SK-N-SH (cell line): ENCODE data around the gene DGCR6. TPM values are rescaled to one million over a fixed set of nuclear protein-coding genes. Genes with fewer than 3 reads are reported as not detected.
"Not testable (repeated sequence)": the region's sequence is repeated elsewhere in the genome, so short reads cannot be mapped to it uniquely, and the experiment has no call there.

Source experiments
- CTCF ChIA-PET: fragments of 300-600, 350-600 bp; formaldehyde crosslinking; extraction: SDS; loops from one replicate; lab custom pipeline; 2021; lab: Yijun Ruan, JAX
- POLR2A ChIA-PET: fragments of 350-600 bp; sonication (Branson Sonifier 250); formaldehyde crosslinking; extraction: SDS; loops from one replicate; lab custom pipeline; 2020; ENCODE audit warnings: antibody characterized with exemption, inconsistent platforms; lab: Yijun Ruan, JAX
- DNase-seq: peaks from one replicate; pipeline ENCODE4 v3.0.0; 2012
- H2AFZ ChIP-seq: fragments of 200-600 bp; sonication (generic); 2 replicates; pipeline ENCODE4 v1.8.1; 2016; ENCODE audit warnings: antibody characterized with exemption, mild to moderate bottlenecking, low read depth
- H3F3A ChIP-seq: fragments of 200-600 bp; sonication (generic); replicated peaks from 2 replicates; pipeline ENCODE3; 2016; ENCODE audit warnings: antibody characterized with exemption, mild to moderate bottlenecking; ENCODE audit not compliant: insufficient read depth
- H3K27ac ChIP-seq, 2 experiments: fragments of 200-500 bp in 1 of 2; fragments of 200-600 bp in 1 of 2; sonication (Bioruptor generic) in 1 of 2; sonication (generic), shearing (Covaris generic) in 1 of 2; 2 replicates each; pipeline versions ENCODE4 v1.5.1 to v1.6.1; 2014 to 2016; ENCODE audit warnings: low read depth in 2 of 2, inconsistent platforms in 1 of 2, low read length in 1 of 2, mild to moderate bottlenecking in 1 of 2, mixed read lengths in 1 of 2
- H3K27me3 ChIP-seq: fragments of 200-600 bp; sonication (generic), shearing (Covaris generic); 2 replicates; pipeline ENCODE4 v1.6.1; 2016; ENCODE audit warnings: mixed run types; ENCODE audit not compliant: insufficient read depth
- H3K36me3 ChIP-seq, 2 experiments: fragments of 200-500 bp in 1 of 2; fragments of 200-600 bp in 1 of 2; sonication (Bioruptor generic) in 1 of 2; sonication (generic) in 1 of 2; replicated peaks in 1 of 2; 2 replicates each; pipeline versions ENCODE3 to v1.5.1; 2014 to 2016; ENCODE audit warnings: low read length in 1 of 2, mild to moderate bottlenecking in 1 of 2; ENCODE audit not compliant: insufficient read depth in 2 of 2, control insufficient read depth in 1 of 2
- H3K4me1 ChIP-seq, 2 experiments: fragments of 200-500 bp in 1 of 2; fragments of 200-600 bp in 1 of 2; sonication (Bioruptor generic) in 1 of 2; sonication (generic), shearing (Covaris generic) in 1 of 2; 2 replicates each; pipeline versions ENCODE4 v1.5.1 to v1.6.1; 2014 to 2016; ENCODE audit warnings: low read depth in 1 of 2, low read length in 1 of 2, mixed run types in 1 of 2; ENCODE audit not compliant: insufficient read depth in 2 of 2, control insufficient read depth in 1 of 2
- H3K4me2 ChIP-seq: fragments of 200-600 bp; sonication (generic), shearing (Covaris generic); 2 replicates; pipeline ENCODE4 v1.6.1; 2017; ENCODE audit warnings: mixed run types
- H3K4me3 ChIP-seq, 2 experiments: fragments of 200-500 bp in 1 of 2; fragments of 200-600 bp in 1 of 2; sonication (Bioruptor generic) in 1 of 2; sonication (generic), shearing (Covaris generic) in 1 of 2; 2 replicates each; pipeline versions ENCODE4 v1.5.1 to v1.8.1; 2014 to 2016; ENCODE audit warnings: low read depth in 2 of 2, inconsistent platforms in 1 of 2, low read length in 1 of 2, mild to moderate bottlenecking in 1 of 2, mixed read lengths in 1 of 2, moderate library complexity in 1 of 2
- H3K79me2 ChIP-seq: fragments of 200-600 bp; sonication (generic); 2 replicates; pipeline ENCODE4 v1.8.1; 2017; ENCODE audit warnings: mild to moderate bottlenecking; ENCODE audit not compliant: insufficient read depth
- H3K9ac ChIP-seq: fragments of 200-600 bp; sonication (generic); 2 replicates; pipeline ENCODE4 v1.6.1; 2017; ENCODE audit warnings: mixed run types
- H3K9me2 ChIP-seq: fragments of 200-600 bp; sonication (generic); 2 replicates; pipeline ENCODE4 v1.6.1; 2017; ENCODE audit warnings: mixed run types
- H3K9me3 ChIP-seq: fragments of 200-600 bp; sonication (generic); 2 replicates; pipeline ENCODE4 v1.6.1; 2017; ENCODE audit warnings: mixed run types, mild to moderate bottlenecking, moderate library complexity
- H4K20me1 ChIP-seq: fragments of 200-600 bp; sonication (generic); 2 replicates; pipeline ENCODE4 v1.6.1; 2017; ENCODE audit warnings: mild to moderate bottlenecking, mixed run types; ENCODE audit not compliant: insufficient read depth
- CHD2 ChIP-seq: fragments of 150-350 bp; IDR thresholded peaks from 2 replicates; pipeline ENCODE4 v1.6.1; 2018; ENCODE audit warnings: low read length; ENCODE audit not compliant: partially characterized antibody
- EP300 ChIP-seq, 2 experiments: IDR thresholded peaks; 2 replicates each; pipeline versions ENCODE4 v1.4.0 to v1.6.1; 2012; ENCODE audit warnings: borderline replicate concordance in 1 of 2, low read depth in 1 of 2, low read length in 1 of 2
- EZH2phosphoT487 ChIP-seq: fragments of 200-600 bp; sonication (generic); IDR thresholded peaks from 2 replicates; pipeline ENCODE4 v1.6.1; 2017; ENCODE audit warnings: low read depth, mixed run types, mild to moderate bottlenecking, antibody characterized with exemption, moderate library complexity, borderline replicate concordance
- FOXJ3 ChIP-seq: sonication (generic); formaldehyde crosslinking; IDR thresholded peaks from 2 replicates; pipeline ENCODE4 v1.5.1; 2020; ENCODE audit warnings: mild to moderate bottlenecking, missing genetic modification reagents
- FOXM1 ChIP-seq: IDR thresholded peaks from 2 replicates; pipeline ENCODE4 v1.4.0; 2012; ENCODE audit warnings: low read depth, mild to moderate bottlenecking
- MEF2A ChIP-seq: IDR thresholded peaks from 2 replicates; pipeline ENCODE4 v1.4.0; 2012; ENCODE audit warnings: low read depth, borderline replicate concordance
- MXI1 ChIP-seq: IDR thresholded peaks from 2 replicates; pipeline ENCODE4 v1.6.1; 2012; ENCODE audit warnings: mild to moderate bottlenecking, low read depth, low read length, improper control_type of control experiment
- RXRA ChIP-seq: IDR thresholded peaks from 2 replicates; pipeline ENCODE4 v1.4.0; 2012; ENCODE audit warnings: low read depth, mild to moderate bottlenecking, borderline replicate concordance
- TAF1 ChIP-seq: IDR thresholded peaks from 2 replicates; pipeline ENCODE4 v1.6.1; 2012; ENCODE audit warnings: low read depth, mild to moderate bottlenecking, low read length, moderate library complexity, borderline replicate concordance
- TCF12 ChIP-seq: IDR thresholded peaks from 2 replicates; pipeline ENCODE4 v1.4.0; 2012
- WGBS: methylation state at CpG from one replicate; pipeline ENCODE4 v1.1.6; 2017; ENCODE audit warnings: low lambda C conversion rate; 5-methylcytosine and 5-hydroxymethylcytosine counted together
- polyA plus RNA-seq, 3 experiments: library from polyadenylated mRNA; depleted of rRNA; stranded (reverse); fragments of >200 nt; gene quantifications; 2 replicates each; pipeline ENCODE4 v1.2.3, GENCODE V29; 2012
- TF ChIP-seq, protein P1 (sequence below): fragments of 150-350 bp; IDR thresholded peaks from 2 replicates; pipeline ENCODE4 v1.6.1; 2016; ENCODE audit warnings: mild to moderate bottlenecking, low read depth, low read length

Gene DGCR6
- polyA plus RNA-seq, 1 of the 3 experiments (the other 2 are of a cell fraction): 1.2 TPM

DNA sequence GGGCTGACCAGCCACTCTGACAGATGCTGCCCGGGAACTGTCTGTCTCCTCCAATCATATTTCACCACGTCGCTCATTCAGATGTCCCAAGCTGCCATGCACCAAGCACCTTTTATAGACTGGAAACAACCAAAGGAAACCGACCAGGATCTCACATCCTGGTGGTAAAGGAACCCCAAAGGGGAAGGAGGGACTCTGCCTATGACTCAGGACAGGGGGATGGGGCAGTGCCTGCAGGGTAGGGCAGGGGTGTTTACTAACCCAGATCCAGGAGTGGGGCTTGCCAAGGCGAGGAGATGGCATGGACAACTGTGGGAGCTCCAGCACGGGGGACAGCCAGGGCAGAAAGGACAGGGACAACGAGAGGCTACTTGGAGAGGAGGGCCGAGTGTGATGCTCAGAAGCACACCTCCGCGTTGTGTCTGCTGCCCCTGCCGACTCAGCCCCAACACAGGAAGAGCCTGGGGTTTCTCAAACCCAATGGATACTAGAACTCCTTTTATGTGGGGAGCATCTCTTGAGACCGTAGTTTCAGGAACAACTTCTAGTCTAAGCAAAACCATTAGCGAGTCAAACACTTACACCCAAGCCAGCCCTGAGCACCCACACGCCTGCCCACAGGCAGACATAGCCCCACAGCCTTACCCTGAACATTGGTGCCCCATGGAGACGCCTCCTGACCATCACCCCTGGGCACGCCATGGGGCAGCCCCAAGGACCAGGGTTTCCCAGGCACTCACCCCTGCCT lies 26.0 kb downstream of the DGCR6 start:
- no peaks in the 10 kb centered on the region for H4K20me1 ChIP-seq
- H2AFZ ChIP-seq: no peak overlapping the region
- no peaks in the 10 kb centered on the region for H3K27me3 ChIP-seq
- POLR2A ChIA-PET: no interaction called here
- no CpG with 5 or more reads among the region's 16 CpGs for WGBS
- no peaks in the 10 kb centered on the region for H3K79me2 ChIP-seq
- H3K9me2 ChIP-seq: no peaks in the 10 kb centered on the region
- H3K27ac ChIP-seq: no peak overlapping the region
- no peaks in the 10 kb centered on the region for H3K36me3 ChIP-seq
- TF ChIP-seq RXRA (no peak), FOXM1 (no peak), EZH2phosphoT487 (no peak), MXI1 (no peak)
- TF ChIP-seq, protein P1, sequence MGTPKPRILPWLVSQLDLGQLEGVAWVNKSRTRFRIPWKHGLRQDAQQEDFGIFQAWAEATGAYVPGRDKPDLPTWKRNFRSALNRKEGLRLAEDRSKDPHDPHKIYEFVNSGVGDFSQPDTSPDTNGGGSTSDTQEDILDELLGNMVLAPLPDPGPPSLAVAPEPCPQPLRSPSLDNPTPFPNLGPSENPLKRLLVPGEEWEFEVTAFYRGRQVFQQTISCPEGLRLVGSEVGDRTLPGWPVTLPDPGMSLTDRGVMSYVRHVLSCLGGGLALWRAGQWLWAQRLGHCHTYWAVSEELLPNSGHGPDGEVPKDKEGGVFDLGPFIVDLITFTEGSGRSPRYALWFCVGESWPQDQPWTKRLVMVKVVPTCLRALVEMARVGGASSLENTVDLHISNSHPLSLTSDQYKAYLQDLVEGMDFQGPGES: no peak
- DNase-seq: no peak
- no peaks in the 10 kb centered on the region for H3K9me3 ChIP-seq
- H3K4me3 ChIP-seq: no peak overlapping the region
- CTCF ChIA-PET: no interaction called here
- H3F3A ChIP-seq: no peaks in the 10 kb centered on the region
- no peaks in the 10 kb centered on the region for H3K4me1 ChIP-seq
- no peak overlapping the region for H3K9ac ChIP-seq
- H3K4me2 ChIP-seq: no peak overlapping the region

DNA sequence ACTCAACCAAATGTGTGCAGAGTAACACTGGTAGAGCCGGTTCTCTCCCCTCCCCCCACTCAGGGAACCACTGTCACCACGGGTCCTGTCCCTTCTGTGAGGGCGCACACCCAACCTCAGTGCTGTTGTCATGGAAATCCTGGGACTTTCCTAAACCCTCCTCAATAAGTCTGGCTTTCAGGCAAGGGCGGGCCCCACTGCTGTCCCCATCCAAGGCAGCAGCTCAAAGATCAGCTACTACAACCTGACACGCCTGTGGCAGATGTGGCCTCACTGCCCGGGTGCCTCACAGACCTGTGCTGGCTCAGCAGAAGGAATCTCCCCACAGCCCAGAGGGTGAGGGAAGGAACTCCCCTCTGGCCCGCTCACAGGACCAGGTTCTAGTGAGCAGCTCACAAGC lies 27.8 kb downstream of the DGCR6 start:
- Histone ChIP-seq H3K27me3 (no peaks in the 10 kb centered on the region), H3K4me2 (no peak overlapping the region), H4K20me1 (no peaks in the 10 kb centered on the region), H3K27ac (no peak overlapping the region), H3F3A (no peaks in the 10 kb centered on the region), H3K9me3 (no peaks in the 10 kb centered on the region)
- CTCF ChIA-PET: interaction anchor here (1.1 to 1.2 kb wide), 2 partner anchors 20 to 26 kb away, joined by 3 to 4 read pairs; no protein-coding TSS in a partner anchor
- TF ChIP-seq MEF2A (no peak), TAF1 (no peak), EP300 (IDR thresholded peaks at IDR 0.05; ENCODE audit: borderline replicate concordance in 1 of 2, low read depth in 1 of 2, low read length in 1 of 2) (no peak), CHD2 (no peak), MXI1 (no peak), TCF12 (no peak), FOXJ3 (CRISPR knock-in tag) (no peak)
- TF ChIP-seq, all 33 proteins: peak for 0
- no peak overlapping the region for H3K4me3 ChIP-seq
- no peaks in the 10 kb centered on the region for H3K4me1 ChIP-seq
- no peak overlapping the region for H3K9ac ChIP-seq
- DNase-seq: no peak
- H3K79me2 ChIP-seq: no peaks in the 10 kb centered on the region
- no peak overlapping the region for H2AFZ ChIP-seq
- no peaks in the 10 kb centered on the region for H3K9me2 ChIP-seq
- no peaks in the 10 kb centered on the region for H3K36me3 ChIP-seq
- POLR2A ChIA-PET: no interaction called here
- no CpG with 5 or more reads among the region's 7 CpGs for WGBS

DNA sequence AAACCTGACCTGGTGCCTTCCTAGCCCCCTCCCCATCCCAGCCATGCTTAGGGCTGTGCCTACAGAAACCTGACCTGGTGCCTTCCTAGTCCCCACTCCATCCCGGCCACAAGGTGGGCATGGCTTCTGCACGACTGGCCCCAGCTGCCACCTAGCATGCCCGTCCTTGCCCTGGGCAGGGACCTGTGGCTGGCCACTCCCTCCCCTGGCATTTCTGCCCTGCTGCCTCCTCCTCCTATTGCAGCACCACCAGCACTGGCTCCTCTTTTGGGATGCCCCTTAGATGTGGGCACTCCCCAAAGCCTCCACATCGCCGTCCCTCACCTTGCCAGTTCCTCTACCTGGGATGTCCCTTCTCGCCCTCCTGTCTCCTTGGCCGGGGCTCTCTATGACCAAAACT lies 28.6 kb downstream of the DGCR6 start:
- H3K79me2 ChIP-seq, H3K9ac ChIP-seq, H3K27ac ChIP-seq, H2AFZ ChIP-seq, H3K4me1 ChIP-seq, H3K27me3 ChIP-seq, H3K4me2 ChIP-seq, POLR2A ChIA-PET, DNase-seq, H3K4me3 ChIP-seq, H4K20me1 ChIP-seq, H3K9me3 ChIP-seq, H3F3A ChIP-seq, H3K36me3 ChIP-seq, H3K9me2 ChIP-seq: not testable (repeated sequence)
- no CpG with 5 or more reads among the region's 7 CpGs for WGBS
- CTCF ChIA-PET: interaction anchor here (1.1 to 3.6 kb wide), 2 partner anchors 19 to 26 kb away, joined by 4 to 16 read pairs; no protein-coding TSS in a partner anchor
